Renal cortical epithelial cell (primary cell): ENCODE measurements around the gene KIR3DL2. TPM values are rescaled to one million over a fixed set of nuclear protein-coding genes. Genes with fewer than 3 reads are reported as not detected.

Experiments
- total RNA-seq: library from RNA; depleted of rRNA; stranded (reverse); fragments of >200 nt; gene quantifications from 2 replicates; pipeline ENCODE4 v1.2.3, GENCODE V29; 2014

The KIR3DL2 gene
- total RNA-seq, 1 donor from 2014 or later: not detected

Other genes starting within 250 kb of the KIR3DL2 start
- not detected in 2 replicates for gene LILRB1, start 220.0 kb upstream of the KIR3DL2 start, total RNA-seq
- gene LILRB4, start 187.5 kb upstream of the KIR3DL2 start, total RNA-seq: not detected in 2 replicates
- not detected in 2 replicates for gene KIR3DL3, start 126.0 kb upstream of the KIR3DL2 start, total RNA-seq
- gene KIR2DL3, start 111.9 kb upstream of the KIR3DL2 start, total RNA-seq: not detected in 2 replicates
- gene KIR2DL1, start 80.7 kb upstream of the KIR3DL2 start, total RNA-seq: not detected in 2 replicates
- not detected in 2 replicates for gene KIR2DL4, start 46.8 kb upstream of the KIR3DL2 start, total RNA-seq
- not detected in 2 replicates for gene KIR3DL1, start 34.0 kb upstream of the KIR3DL2 start, total RNA-seq
- gene KIR2DS4, start 17.8 kb upstream of the KIR3DL2 start, total RNA-seq: not detected in 2 replicates
- not detected in 2 replicates for gene FCAR, start 23.8 kb downstream of the KIR3DL2 start, total RNA-seq
- gene NCR1, start 55.7 kb downstream of the KIR3DL2 start, total RNA-seq: not detected in 2 replicates
- gene NLRP7, start 97.1 kb downstream of the KIR3DL2 start, total RNA-seq: not detected in 2 replicates
- gene NLRP2, start 115.9 kb downstream of the KIR3DL2 start, total RNA-seq: 6.3 and 15.3 TPM in 2 replicates
- gene GP6, start 187.8 kb downstream of the KIR3DL2 start, total RNA-seq: 0.10 TPM in 1 of 2 replicates, not detected in the other
- gene RDH13, start 212.7 kb downstream of the KIR3DL2 start, total RNA-seq: 19.9 and 22.2 TPM in 2 replicates
- gene EPS8L1, start 225.4 kb downstream of the KIR3DL2 start, total RNA-seq: 7.0 and 40.5 TPM in 2 replicates